ENCODE results near the gene DMRTC2. TPM values are rescaled to one million over a fixed set of nuclear protein-coding genes. Genes with fewer than 3 reads are reported as not detected.

Gene DMRTC2
- total RNA-seq: not detected

- H3K9me3 Mint-ChIP-seq: no peaks in the 10 kb centered on the region
These were observed at the start of gene DMRTC2 for GRCh38 chr19:41845001-41845050. TSS of gene DMRTC2 (plus strand) at chr19:41845042. CDS start at chr19:41847429, 2,387 bp downstream.

GRCh38 chr19:41796362-41796761 lies 48.5 kb upstream of the DMRTC2 start, which contains the start of gene CEACAM3:
TSS of gene CEACAM3 (plus strand) at chr19:41796587. CDS start at chr19:41796678, 91 bp downstream.
- Mint-ChIP-seq H3K4me1 (ENCODE audit: low read depth) (peaks cover 6% of the 10 kb centered on the region), H3K4me3 (no peak within 1 kb of the TSS), H3K27me3 (ENCODE audit: low read depth) (peaks cover 50% of the 10 kb centered on the region), H3K9me3 (no peaks in the 10 kb centered on the region), H3K27ac (no peak within 1 kb of the TSS), H3K36me3 (ENCODE audit: insufficient read depth in 2 of 2) (no peaks in the 10 kb centered on the region)
- ATAC-seq (replicated peaks in 1 of 2): no peak
- DNase-seq: no peak

More at GRCh38 chr19:41845001-41845050, at the start of gene DMRTC2:
- no peaks in the 10 kb centered on the region for H3K27me3 Mint-ChIP-seq (ENCODE audit: low read depth)
- no peaks in the 10 kb centered on the region for H3K36me3 Mint-ChIP-seq (ENCODE audit: insufficient read depth in 2 of 2)
- no peak for DNase-seq
- H3K4me1 Mint-ChIP-seq (ENCODE audit: low read depth): no peaks in the 10 kb centered on the region
- ATAC-seq (replicated peaks in 1 of 2): no peak
- no peak within 1 kb of the TSS for H3K27ac Mint-ChIP-seq
- no peak within 1 kb of the TSS for H3K4me3 Mint-ChIP-seq

- no peak overlapping the region for H3K27ac Mint-ChIP-seq
- H3K4me1 Mint-ChIP-seq (ENCODE audit: low read depth): peaks cover 12% of the 10 kb centered on the region
- DNase-seq: no peak
- no peaks in the 10 kb centered on the region for H3K9me3 Mint-ChIP-seq
- H3K36me3 Mint-ChIP-seq (ENCODE audit: insufficient read depth in 2 of 2): no peaks in the 10 kb centered on the region
- peaks cover 45% of the 10 kb centered on the region for H3K27me3 Mint-ChIP-seq (ENCODE audit: low read depth)
- no peak for ATAC-seq (replicated peaks in 1 of 2)
- no peak overlapping the region for H3K4me3 Mint-ChIP-seq
These were observed 47.9 kb upstream of the DMRTC2 start for GRCh38 chr19:41796901-41797300.

DNA sequence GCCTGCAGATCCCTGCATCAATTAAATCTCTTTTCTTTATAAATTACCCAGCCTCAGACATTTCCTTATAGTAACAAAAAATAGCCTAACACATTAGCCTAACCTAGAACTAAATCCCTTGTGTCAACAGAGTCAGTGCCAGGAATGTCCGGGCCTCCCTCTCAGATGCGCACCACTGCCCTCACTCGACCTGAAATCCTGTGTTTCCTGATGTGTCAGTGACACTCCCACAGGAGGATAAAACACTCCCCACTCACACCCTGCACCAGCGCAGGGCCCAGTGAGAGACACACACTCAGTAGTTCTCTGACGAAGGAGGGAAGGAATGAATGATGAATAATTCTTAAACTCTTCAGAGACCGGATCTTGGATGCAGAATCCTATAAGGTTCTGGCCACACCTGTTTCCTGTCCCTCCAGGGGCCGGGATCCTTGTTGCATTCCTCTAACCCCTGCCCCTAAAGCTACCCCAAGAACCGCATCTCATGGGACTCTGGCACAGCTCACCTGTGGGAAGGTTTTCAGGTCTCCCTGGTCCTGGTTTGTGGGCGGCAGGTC lies 45.3 kb upstream of the DMRTC2 start:
- DNase-seq (no peak), ATAC-seq (replicated peaks in 1 of 2) (no peak)
- Mint-ChIP-seq H3K9me3 (no peaks in the 10 kb centered on the region), H3K4me3 (no peak overlapping the region), H3K36me3 (ENCODE audit: insufficient read depth in 2 of 2) (no peaks in the 10 kb centered on the region), H3K27me3 (ENCODE audit: low read depth) (peaks cover 31% of the 10 kb centered on the region), H3K4me1 (ENCODE audit: low read depth) (peaks cover 17% of the 10 kb centered on the region), H3K27ac (no peak overlapping the region)

GRCh38 chr19:41801031-41801430 lies 43.8 kb upstream of the DMRTC2 start:
- H3K9me3 Mint-ChIP-seq: no peaks in the 10 kb centered on the region
- ATAC-seq (replicated peaks in 1 of 2): no peak
- no peak for DNase-seq
- peaks cover 17% of the 10 kb centered on the region for H3K4me1 Mint-ChIP-seq (ENCODE audit: low read depth)
- no peak overlapping the region for H3K4me3 Mint-ChIP-seq
- peaks cover 20% of the 10 kb centered on the region for H3K27me3 Mint-ChIP-seq (ENCODE audit: low read depth)
- no peaks in the 10 kb centered on the region for H3K36me3 Mint-ChIP-seq (ENCODE audit: insufficient read depth in 2 of 2)
- H3K27ac Mint-ChIP-seq: no peak overlapping the region

DNA sequence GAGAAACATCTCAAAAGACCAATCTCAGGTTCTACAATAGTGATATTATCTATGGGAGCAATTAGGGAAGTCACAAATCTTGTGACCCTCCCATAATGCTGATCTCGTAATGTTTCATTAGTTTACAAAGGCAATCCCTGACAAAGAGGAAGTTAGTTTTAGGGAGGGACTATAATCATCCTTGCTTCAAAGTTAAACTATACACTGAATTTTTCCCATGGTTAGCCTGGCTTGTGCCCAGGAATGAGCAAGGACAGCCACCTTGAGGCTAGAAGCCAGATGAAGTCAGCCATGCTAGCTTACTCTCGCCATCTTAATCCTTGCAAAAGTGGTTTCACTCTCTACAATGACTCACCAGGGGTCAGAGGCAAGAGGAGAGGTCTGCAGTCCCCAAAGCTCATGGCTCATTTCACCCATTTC lies 43.0 kb upstream of the DMRTC2 start:
- DNase-seq (no peak), ATAC-seq (replicated peaks in 1 of 2) (peak; percentile 44 to 50)
- peaks cover 13% of the 10 kb centered on the region for H3K27me3 Mint-ChIP-seq (ENCODE audit: low read depth)
- H3K9me3 Mint-ChIP-seq: no peaks in the 10 kb centered on the region
- H3K27ac Mint-ChIP-seq: no peak overlapping the region
- H3K4me1 Mint-ChIP-seq (ENCODE audit: low read depth): peaks cover 17% of the 10 kb centered on the region
- no peaks in the 10 kb centered on the region for H3K36me3 Mint-ChIP-seq (ENCODE audit: insufficient read depth in 2 of 2)
- H3K4me3 Mint-ChIP-seq: no peak overlapping the region

DNA sequence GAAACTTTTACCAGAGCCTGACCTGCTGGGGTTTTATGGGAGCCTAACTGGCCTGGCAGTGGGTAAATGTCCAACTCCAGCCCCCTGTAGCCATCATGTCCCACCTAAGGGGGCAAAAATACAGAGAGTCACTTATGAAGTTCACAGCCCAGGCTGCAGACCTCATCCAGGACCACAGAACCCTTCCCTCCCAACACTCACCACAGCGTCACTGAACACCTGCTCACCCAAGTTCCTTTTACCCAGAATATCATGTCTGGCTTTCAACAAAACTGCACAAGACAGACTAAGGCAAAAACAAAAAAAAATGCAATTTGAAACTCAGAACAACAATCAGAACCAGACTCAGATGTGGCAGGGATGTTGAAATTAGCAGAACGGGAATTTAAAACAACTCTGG lies 42.1 kb upstream of the DMRTC2 start:
- H3K36me3 Mint-ChIP-seq (ENCODE audit: insufficient read depth in 2 of 2): no peaks in the 10 kb centered on the region
- H3K4me1 Mint-ChIP-seq (ENCODE audit: low read depth): peaks cover 17% of the 10 kb centered on the region
- H3K27ac Mint-ChIP-seq: no peak overlapping the region
- H3K4me3 Mint-ChIP-seq: no peak overlapping the region
- peaks cover 12% of the 10 kb centered on the region for H3K27me3 Mint-ChIP-seq (ENCODE audit: low read depth)
- no peak for ATAC-seq (replicated peaks in 1 of 2)
- no peaks in the 10 kb centered on the region for H3K9me3 Mint-ChIP-seq
- DNase-seq: no peak

- Mint-ChIP-seq H3K4me3 (no peak overlapping the region), H3K27ac (no peak overlapping the region), H3K27me3 (ENCODE audit: low read depth) (peaks cover 19% of the 10 kb centered on the region), H3K4me1 (ENCODE audit: low read depth) (peaks cover 17% of the 10 kb centered on the region), H3K36me3 (ENCODE audit: insufficient read depth in 2 of 2) (no peaks in the 10 kb centered on the region), H3K9me3 (no peaks in the 10 kb centered on the region)
- no peak for DNase-seq
- peak in 1 of 2 donors; percentile 32 for ATAC-seq (replicated peaks in 1 of 2)
These were observed 40.5 kb upstream of the DMRTC2 start for GRCh38 chr19:41804336-41804735.

DNA sequence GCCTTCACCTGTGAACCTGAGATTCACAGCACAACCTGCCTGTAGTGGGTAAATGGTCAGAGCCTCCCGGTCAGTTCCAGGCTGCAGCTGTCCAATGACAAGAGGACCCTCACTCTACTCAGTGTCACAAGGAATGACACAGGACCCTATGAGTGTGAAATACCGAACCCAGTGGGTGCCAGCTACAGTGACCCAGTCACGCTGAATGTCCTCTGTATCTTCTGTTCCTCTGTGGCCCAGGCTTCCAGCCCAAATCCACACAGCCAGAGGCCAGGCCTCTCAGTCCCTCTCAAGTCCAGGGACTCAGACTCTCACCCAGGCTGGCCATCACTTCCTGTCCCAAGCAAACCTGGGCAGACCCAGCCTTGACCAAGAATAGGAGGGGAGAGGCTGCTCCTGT lies 37.7 kb upstream of the DMRTC2 start:
- peaks cover 9% of the 10 kb centered on the region for H3K4me1 Mint-ChIP-seq (ENCODE audit: low read depth)
- H3K9me3 Mint-ChIP-seq: no peaks in the 10 kb centered on the region
- ATAC-seq (replicated peaks in 1 of 2) (no peak), DNase-seq (no peak)
- no peak overlapping the region for H3K4me3 Mint-ChIP-seq
- no peaks in the 10 kb centered on the region for H3K36me3 Mint-ChIP-seq (ENCODE audit: insufficient read depth in 2 of 2)
- H3K27me3 Mint-ChIP-seq (ENCODE audit: low read depth): peaks cover 30% of the 10 kb centered on the region
- no peak overlapping the region for H3K27ac Mint-ChIP-seq

DNA sequence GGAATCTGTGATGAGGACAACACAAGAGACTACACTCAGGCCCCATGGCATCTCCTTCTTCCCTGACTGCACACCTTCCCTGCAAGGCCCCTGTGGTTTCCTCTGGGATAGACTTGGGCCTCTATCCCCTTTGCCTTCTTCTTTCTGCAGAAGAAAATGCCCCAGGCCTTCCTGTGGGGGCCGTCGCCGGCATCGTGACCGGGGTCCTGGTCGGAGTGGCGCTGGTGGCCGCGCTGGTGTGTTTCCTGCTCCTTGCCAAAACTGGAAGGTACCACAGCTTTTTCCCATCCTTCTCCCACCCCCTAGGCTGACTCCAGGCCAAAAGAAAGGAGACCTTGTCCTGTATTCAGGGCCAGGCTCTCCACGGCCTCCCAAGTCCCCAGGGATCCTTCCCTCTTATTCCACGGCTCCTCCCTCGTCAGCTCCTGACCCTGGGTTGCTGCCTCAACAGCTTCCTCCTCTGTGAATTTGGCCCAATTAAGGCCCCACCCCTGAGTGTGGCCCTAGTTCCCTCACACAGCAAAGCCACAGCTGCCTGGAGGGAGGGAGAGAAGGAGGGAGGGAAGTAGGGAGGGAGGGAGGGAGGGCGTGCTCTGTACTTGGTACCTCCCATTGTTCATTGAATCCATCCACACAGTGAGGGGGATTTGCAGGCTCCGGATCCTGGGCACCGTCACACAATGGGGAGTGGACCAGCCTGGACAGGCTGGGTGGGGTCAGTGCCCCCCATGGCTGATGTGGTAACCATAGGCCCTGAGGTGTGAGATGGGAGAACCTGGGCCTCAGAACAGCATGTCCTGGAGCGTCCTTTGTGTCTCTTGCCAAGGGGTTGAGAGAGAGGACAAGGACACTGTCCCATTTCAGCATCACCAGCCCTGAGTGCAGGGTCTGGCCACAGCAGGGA lies 35.9 kb upstream of the DMRTC2 start:
- H3K27ac Mint-ChIP-seq: no peak overlapping the region
- no peak overlapping the region for H3K4me3 Mint-ChIP-seq

GRCh38 chr19:41810301-41810700 lies 34.5 kb upstream of the DMRTC2 start:
- Mint-ChIP-seq H3K27me3 (ENCODE audit: low read depth) (peaks cover 23% of the 10 kb centered on the region), H3K4me1 (ENCODE audit: low read depth) (no peaks in the 10 kb centered on the region), H3K4me3 (no peak overlapping the region), H3K36me3 (ENCODE audit: insufficient read depth in 2 of 2) (no peaks in the 10 kb centered on the region), H3K9me3 (no peaks in the 10 kb centered on the region), H3K27ac (no peak overlapping the region)
- ATAC-seq (replicated peaks in 1 of 2) (no peak), DNase-seq (no peak)

More for the DNA sequence above, 35.9 kb upstream of the DMRTC2 start:
- H3K27me3 Mint-ChIP-seq (ENCODE audit: low read depth): peaks cover 23% of the 10 kb centered on the region
- no peaks in the 10 kb centered on the region for H3K36me3 Mint-ChIP-seq (ENCODE audit: insufficient read depth in 2 of 2)
- no peak for DNase-seq
- ATAC-seq (replicated peaks in 1 of 2): no peak
- no peaks in the 10 kb centered on the region for H3K9me3 Mint-ChIP-seq
- no peaks in the 10 kb centered on the region for H3K4me1 Mint-ChIP-seq (ENCODE audit: low read depth)

DNA sequence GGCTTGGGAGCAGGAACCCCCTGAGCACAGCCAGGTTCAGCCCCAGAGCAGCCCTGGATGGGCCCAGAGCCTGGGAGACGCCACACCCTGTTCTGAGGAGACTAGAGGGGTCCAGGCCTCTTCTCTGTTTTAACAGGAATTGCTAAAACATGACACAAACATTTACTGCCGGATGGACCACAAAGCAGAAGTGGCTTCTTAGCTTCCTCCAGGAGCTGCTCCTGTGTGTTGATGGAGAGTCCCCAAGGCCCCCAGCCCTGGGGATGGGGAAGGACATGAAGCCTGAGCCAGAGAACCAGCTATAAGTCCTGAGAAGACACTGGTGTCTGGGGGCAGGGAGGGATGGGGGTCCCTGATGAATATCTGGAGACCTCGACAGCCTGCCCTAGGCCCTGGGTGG lies 33.8 kb upstream of the DMRTC2 start:
- ATAC-seq (replicated peaks in 1 of 2): no peak
- H3K27me3 Mint-ChIP-seq (ENCODE audit: low read depth): peaks cover 23% of the 10 kb centered on the region
- no peaks in the 10 kb centered on the region for H3K36me3 Mint-ChIP-seq (ENCODE audit: insufficient read depth in 2 of 2)
- H3K4me3 Mint-ChIP-seq: no peak overlapping the region
- H3K9me3 Mint-ChIP-seq: no peaks in the 10 kb centered on the region
- H3K4me1 Mint-ChIP-seq (ENCODE audit: low read depth): no peaks in the 10 kb centered on the region
- H3K27ac Mint-ChIP-seq: no peak overlapping the region
- DNase-seq: no peak

DNA sequence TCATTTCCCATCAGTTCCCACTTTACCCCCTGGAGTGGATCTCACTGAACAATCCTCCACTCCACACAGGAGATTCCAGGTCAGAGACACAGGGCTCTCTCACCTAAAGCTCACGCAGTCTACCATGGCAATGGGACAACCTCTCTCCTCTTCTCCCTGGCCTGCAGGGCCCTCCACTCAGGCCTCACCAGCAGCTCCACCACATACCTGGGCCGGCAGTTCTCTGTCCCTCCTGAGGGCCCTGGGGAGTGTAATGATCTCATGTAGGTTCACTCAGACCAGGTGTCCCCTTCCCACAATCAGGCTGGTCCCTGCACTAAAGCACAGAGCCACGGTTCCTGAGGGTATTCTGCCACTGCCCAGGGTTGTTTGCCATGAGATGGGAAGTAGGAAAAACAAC lies 32.9 kb upstream of the DMRTC2 start:
- Mint-ChIP-seq H3K27ac (no peak overlapping the region), H3K9me3 (no peaks in the 10 kb centered on the region)
- ATAC-seq (replicated peaks in 1 of 2): no peak

GRCh38 chr19:41813911-41814310 lies 30.9 kb upstream of the DMRTC2 start:
- ATAC-seq (replicated peaks in 1 of 2) (no peak), DNase-seq (no peak)
- Mint-ChIP-seq H3K4me3 (no peak overlapping the region), H3K36me3 (ENCODE audit: insufficient read depth in 2 of 2) (no peaks in the 10 kb centered on the region), H3K9me3 (no peaks in the 10 kb centered on the region), H3K27me3 (ENCODE audit: low read depth) (peaks cover 20% of the 10 kb centered on the region), H3K4me1 (ENCODE audit: low read depth) (no peaks in the 10 kb centered on the region), H3K27ac (no peak overlapping the region)

More for the DNA sequence above, 32.9 kb upstream of the DMRTC2 start:
- Mint-ChIP-seq H3K27me3 (ENCODE audit: low read depth) (peaks cover 23% of the 10 kb centered on the region), H3K4me3 (no peak overlapping the region), H3K36me3 (ENCODE audit: insufficient read depth in 2 of 2) (no peaks in the 10 kb centered on the region), H3K4me1 (ENCODE audit: low read depth) (no peaks in the 10 kb centered on the region)
- DNase-seq: no peak
